Activated T-helper 1 cell treated with anti-CD3 and anti-CD28 coated beads, Interleukin-12 subunit alpha, Interleukin-12 subunit beta, Interleukin-2, Interleukin-4 antibody, amounts not matched to agents 30 ng/mL and 10 ng/mL and 1 ng/mL, durations not matched to agents 14 hours and 24 hours and 36 hours (primary cell): ENCODE measurements around the gene CMA1. TPM values are rescaled to one million over a fixed set of nuclear protein-coding genes. Genes with fewer than 3 reads are reported as not detected.

ENCODE experiments used
- DNase-seq: peaks from one replicate; pipeline ENCODE4 v3.0.0; 2021; ENCODE audit warnings: low spot score
- H3K27ac Mint-ChIP-seq: one replicate; pipeline ENCODE4 v1.8.0; 2021; ENCODE audit warnings: mild to moderate bottlenecking, mixed read lengths
- H3K27me3 Mint-ChIP-seq: one replicate; pipeline ENCODE4 v1.8.0; 2022; ENCODE audit warnings: mild to moderate bottlenecking, moderate library complexity, mixed read lengths; ENCODE audit not compliant: insufficient read depth
- H3K36me3 Mint-ChIP-seq: one replicate; pipeline ENCODE4 v1.8.0; 2021; ENCODE audit warnings: low read depth, mixed read lengths
- H3K4me1 Mint-ChIP-seq: one replicate; pipeline ENCODE4 v1.8.0; 2021; ENCODE audit warnings: low read depth, mixed read lengths
- H3K4me3 Mint-ChIP-seq: one replicate; pipeline ENCODE4 v1.8.0; 2021; ENCODE audit warnings: mild to moderate bottlenecking, moderate library complexity, mixed read lengths
- H3K9me3 Mint-ChIP-seq: one replicate; pipeline ENCODE4 v1.8.0; 2021; ENCODE audit warnings: mixed read lengths
- intact Hi-C: fragments of 100-400 bp; cut with micrococcal nuclease; formaldehyde crosslinking; loops from one replicate; pipeline ENCODE4 v1.15.1; 2024
- total RNA-seq: library from RNA; stranded (reverse); gene quantifications from 2 replicates; pipeline ENCODE4 v1.2.3, GENCODE V29; 2022

Gene CMA1
- total RNA-seq, 1 donor from 2014 or later = not detected

DNA sequence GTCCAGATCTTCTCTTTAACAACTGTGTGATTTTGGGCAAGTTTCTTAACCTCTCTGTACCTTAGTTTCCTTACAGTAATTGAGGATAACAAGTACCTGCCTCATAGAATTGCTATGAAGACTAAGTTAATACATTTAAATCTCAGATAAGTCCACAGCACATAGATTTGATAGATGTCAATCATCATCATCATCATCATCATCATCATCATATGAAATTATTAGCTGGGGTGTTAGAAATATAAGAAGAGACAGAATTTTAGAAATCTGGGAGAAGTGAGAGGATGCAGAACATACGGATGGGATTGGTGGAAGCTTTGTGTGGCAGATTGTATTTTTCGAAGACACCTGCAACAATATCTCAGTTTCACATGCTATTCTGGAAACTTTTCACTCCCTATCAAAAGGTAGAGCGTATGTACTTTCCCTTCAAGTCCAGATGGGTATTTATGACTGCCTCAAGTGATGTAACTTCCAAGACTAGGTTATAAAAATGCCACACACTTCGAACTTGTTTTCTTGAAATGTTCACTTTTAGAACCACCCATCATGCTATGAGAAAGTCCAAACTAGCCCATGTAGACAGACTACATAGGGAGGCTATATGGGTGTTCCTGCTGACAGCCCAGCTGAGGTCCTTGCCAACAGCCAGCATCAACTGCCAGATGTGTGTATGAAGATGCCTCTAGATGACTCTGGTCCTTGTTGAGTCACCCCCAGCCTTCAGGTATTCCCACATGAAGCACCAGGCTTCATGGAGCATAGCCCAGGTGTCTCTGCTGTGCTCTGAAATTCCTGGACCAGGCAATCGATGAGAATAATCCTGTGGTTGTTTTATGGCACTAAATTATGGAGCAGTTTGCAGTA lies 44.8 kb downstream of the CMA1 start:
- Mint-ChIP-seq H3K27me3 (peaks cover 2% of the 10 kb centered on the region), H3K27ac (no peak overlapping the region), H3K36me3 (peaks cover 2% of the 10 kb centered on the region), H3K9me3 (peaks cover 6% of the 10 kb centered on the region), H3K4me1 (peaks cover 6% of the 10 kb centered on the region), H3K4me3 (no peak overlapping the region)
- intact Hi-C loops = no loop called here
- no peak for DNase-seq

DNA sequence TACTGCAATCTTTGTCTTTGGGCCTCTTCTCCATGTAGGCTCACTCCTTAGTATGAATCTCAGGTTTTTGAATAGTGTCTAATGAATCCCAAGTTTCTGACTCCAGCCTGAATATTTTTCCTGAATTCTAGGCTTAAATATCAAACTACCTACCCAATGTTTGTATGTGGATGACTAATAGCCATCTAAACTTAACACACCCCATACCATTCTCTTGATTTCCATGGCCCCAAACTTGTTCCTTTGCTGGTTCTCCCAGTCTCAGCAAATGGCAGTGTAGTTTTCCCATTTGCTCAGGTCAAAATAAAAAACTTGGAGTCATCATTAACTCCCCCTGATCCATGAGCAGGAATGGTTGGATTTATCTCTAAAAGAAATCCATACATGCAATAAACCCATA lies 46.7 kb downstream of the CMA1 start:
- Mint-ChIP-seq H3K9me3 (no peaks in the 10 kb centered on the region), H3K27me3 (no peaks in the 10 kb centered on the region), H3K4me1 (peaks cover 6% of the 10 kb centered on the region), H3K36me3 (peaks cover 2% of the 10 kb centered on the region), H3K27ac (no peak overlapping the region), H3K4me3 (no peak overlapping the region)
- no peak for DNase-seq
- intact Hi-C loops = no loop called here

DNA sequence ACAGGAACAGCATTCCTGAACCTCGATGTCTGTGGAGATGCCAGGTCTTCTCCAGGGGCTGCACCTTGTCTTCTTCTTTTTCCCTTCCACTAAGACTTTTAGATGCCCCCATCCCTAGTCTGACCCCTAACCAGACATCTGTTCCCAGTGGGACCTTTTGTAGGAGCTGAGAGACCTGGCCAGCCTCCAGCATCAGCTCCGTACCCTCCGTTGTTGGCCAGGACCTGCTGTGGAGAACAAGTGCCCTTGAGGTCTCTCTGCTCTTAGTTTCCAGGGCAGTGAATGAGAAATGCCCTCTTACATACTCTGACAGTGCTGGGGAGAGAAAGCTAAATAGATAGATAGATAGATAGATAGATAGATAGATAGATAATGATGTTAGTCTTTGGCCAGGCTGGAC lies 48.7 kb downstream of the CMA1 start:
- H3K27ac Mint-ChIP-seq = no peak overlapping the region
- H3K4me1 Mint-ChIP-seq = peaks cover 1% of the 10 kb centered on the region
- intact Hi-C loops = no loop called here
- H3K4me3 Mint-ChIP-seq = no peak overlapping the region
- no peaks in the 10 kb centered on the region for H3K27me3 Mint-ChIP-seq
- no peaks in the 10 kb centered on the region for H3K36me3 Mint-ChIP-seq
- H3K9me3 Mint-ChIP-seq = peaks cover 3% of the 10 kb centered on the region
- no peak for DNase-seq

DNA sequence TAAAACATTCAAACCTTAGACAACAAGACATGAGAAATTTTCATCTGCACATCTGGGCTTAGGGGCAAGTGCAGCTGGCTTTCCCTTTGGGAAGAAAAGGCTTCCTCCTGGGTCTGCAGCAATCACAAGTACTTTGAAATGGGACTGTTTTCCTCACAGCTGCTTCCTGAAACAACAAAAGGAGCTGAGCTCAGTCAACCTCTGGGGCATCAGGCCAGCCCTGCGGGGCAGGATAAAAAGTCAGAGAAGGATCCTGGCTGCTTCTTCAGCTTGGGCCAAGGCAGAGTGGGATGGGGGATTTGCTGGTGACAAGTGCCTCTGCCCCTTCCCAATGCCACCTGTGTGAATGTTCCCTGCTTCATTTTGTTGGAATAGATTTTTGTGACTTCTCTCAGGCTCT lies 49.3 kb downstream of the CMA1 start:
- Mint-ChIP-seq H3K27me3 (no peaks in the 10 kb centered on the region), H3K9me3 (peaks cover 9% of the 10 kb centered on the region), H3K27ac (no peak overlapping the region), H3K4me1 (no peaks in the 10 kb centered on the region), H3K4me3 (no peak overlapping the region), H3K36me3 (peaks cover 3% of the 10 kb centered on the region)
- DNase-seq = no peak
- intact Hi-C loops = no loop called here

DNA sequence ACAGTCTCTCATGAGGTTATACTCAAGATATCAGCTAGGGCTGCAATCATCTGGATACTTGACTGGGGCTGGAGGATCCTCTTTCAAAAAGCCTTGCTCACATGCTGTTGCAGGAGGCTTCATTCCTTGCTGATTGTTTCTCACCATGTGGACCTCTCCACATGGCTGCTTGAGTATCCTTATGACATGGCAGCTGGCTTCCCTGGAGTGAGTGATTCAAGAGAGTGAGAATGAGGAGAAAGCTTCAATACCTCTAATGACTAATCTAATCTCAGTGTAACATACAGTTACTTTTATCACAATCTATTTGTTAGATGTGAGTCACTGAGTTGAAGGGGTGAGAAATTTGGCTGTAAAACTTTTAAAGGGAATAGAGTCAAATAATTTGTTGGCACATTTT lies 51.1 kb downstream of the CMA1 start:
- no peak overlapping the region for H3K4me3 Mint-ChIP-seq

More for the DNA sequence above, 51.1 kb downstream of the CMA1 start:
- H3K36me3 Mint-ChIP-seq = peaks cover 3% of the 10 kb centered on the region
- no peaks in the 10 kb centered on the region for H3K4me1 Mint-ChIP-seq
- no peak for DNase-seq
- peaks cover 9% of the 10 kb centered on the region for H3K9me3 Mint-ChIP-seq
- no peak overlapping the region for H3K27ac Mint-ChIP-seq
- no peaks in the 10 kb centered on the region for H3K27me3 Mint-ChIP-seq
- intact Hi-C loops = no loop called here

Other genes with a start within 250 kb of the CMA1 start
- 4.1 and 4.8 TPM in 2 replicates for gene TGM1, start 245.1 kb downstream of the CMA1 start, total RNA-seq
- 52.2 and 54.4 TPM in 2 replicates for gene RABGGTA, start 236.7 kb downstream of the CMA1 start, total RNA-seq
- 7.5 TPM in 2 replicates for gene DHRS1, start 208.5 kb downstream of the CMA1 start, total RNA-seq
- gene NOP9, start 208.4 kb downstream of the CMA1 start, total RNA-seq = 49.3 and 52.6 TPM in 2 replicates
- 18.1 and 18.7 TPM in 2 replicates for gene CIDEB, start 200.3 kb downstream of the CMA1 start, total RNA-seq
- gene LTB4R2, start 198.1 kb downstream of the CMA1 start, total RNA-seq = 8.9 and 10.3 TPM in 2 replicates
- 10.1 and 11.1 TPM in 2 replicates for gene LTB4R, start 196.8 kb downstream of the CMA1 start, total RNA-seq
- gene ADCY4, start 173.2 kb downstream of the CMA1 start, total RNA-seq = 0.93 and 1.5 TPM in 2 replicates
- 14.3 and 14.5 TPM in 2 replicates for gene RIPK3, start 168.3 kb downstream of the CMA1 start, total RNA-seq
- gene NFATC4, start 140.1 kb downstream of the CMA1 start, total RNA-seq = not detected in 2 replicates
- 0.02 TPM in 1 of 2 replicates, not detected in the other for gene NYNRIN, start 109.3 kb downstream of the CMA1 start, total RNA-seq
- gene CBLN3, start 78.6 kb downstream of the CMA1 start, total RNA-seq = 5.2 and 5.5 TPM in 2 replicates
- gene KHNYN, start 78.3 kb downstream of the CMA1 start, total RNA-seq = 65.9 and 72.0 TPM in 2 replicates
- gene SDR39U1, start 65.5 kb downstream of the CMA1 start, total RNA-seq = 41.5 and 48.0 TPM in 2 replicates
- gene CTSG, start 68.0 kb upstream of the CMA1 start, total RNA-seq = not detected in 2 replicates
- 35.7 and 35.9 TPM in 2 replicates for gene GZMH, start 101.4 kb upstream of the CMA1 start, total RNA-seq
- 6,140 and 6,145 TPM in 2 replicates for gene GZMB, start 125.9 kb upstream of the CMA1 start, total RNA-seq